NT2/D1 (cell line): Measurements from ENCODE around the gene DISP2.

ENCODE experiments used
- SUZ12 ChIP-seq: IDR thresholded peaks from 2 replicates; pipeline ENCODE4 v1.6.1; 2011; ENCODE audit not compliant: insufficient read length, insufficient read depth; ENCODE audit errors: extremely low read depth
- YY1 ChIP-seq: IDR thresholded peaks from 2 replicates; pipeline ENCODE4 v1.6.1; 2011; ENCODE audit not compliant: insufficient read length, insufficient read depth
- ZNF274 ChIP-seq: IDR thresholded peaks from 2 replicates; pipeline ENCODE4 v1.6.1; 2011; ENCODE audit warnings: mild to moderate bottlenecking, low read depth, low read length

DNA sequence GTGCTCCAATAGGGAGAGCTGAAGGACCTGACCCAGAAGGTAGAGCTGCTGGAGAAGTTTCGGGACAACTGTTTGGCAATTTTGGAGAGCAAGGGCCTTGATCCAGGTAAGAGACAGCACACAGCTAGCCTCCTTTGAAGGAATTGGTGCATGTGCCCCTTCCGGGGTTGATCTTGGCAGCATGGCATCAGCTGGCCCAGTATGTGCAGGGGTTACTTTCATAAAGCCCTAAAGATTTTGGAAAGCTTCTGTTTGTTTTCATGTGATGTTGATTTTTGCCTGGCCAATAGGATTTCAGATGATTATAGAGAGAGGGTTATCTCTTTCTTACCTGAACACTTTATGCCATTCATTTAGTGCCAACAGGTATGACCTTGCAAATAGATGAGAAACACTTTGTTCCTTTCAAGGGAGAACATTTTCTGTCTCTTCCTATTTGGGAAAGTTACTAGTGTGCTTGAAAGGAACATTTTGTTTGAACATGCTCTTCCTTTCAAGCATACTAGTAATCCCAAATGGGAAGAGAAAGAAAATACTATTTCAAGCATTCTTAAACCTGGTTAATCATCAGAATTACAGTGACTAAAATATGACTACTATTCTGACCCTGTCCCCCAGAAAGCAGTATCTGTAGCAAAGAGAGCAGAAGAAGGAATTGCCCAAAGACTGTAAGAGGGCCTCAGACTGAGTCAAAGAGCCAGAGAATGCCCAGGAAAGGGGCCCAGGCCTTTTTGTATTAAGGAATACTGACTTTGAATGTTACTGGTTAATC, 32.0 kb downstream of the DISP2 start:
- TF ChIP-seq YY1: no peak
- no peak for TF ChIP-seq ZNF274
- no peak for TF ChIP-seq SUZ12
